ENCODE measurements around the gene OTOS.

Gene OTOS

GRCh38 chr2:240172071-240172895 is 31.8 kb upstream of the OTOS start:
- H3K9me3 Mint-ChIP-seq = no peaks in the 10 kb centered on the region
- H3K36me3 Mint-ChIP-seq (ENCODE audit: low read depth) = no peaks in the 10 kb centered on the region
- H3K27me3 Mint-ChIP-seq (ENCODE audit: low read depth) = peaks cover 21% of the 10 kb centered on the region
- H3K27ac Mint-ChIP-seq = no peak overlapping the region
- H3K4me3 Mint-ChIP-seq = no peak overlapping the region
- no peaks in the 10 kb centered on the region for H3K4me1 Mint-ChIP-seq (ENCODE audit: low read depth)
- no peak for DNase-seq (ENCODE audit: low spot score)

GRCh38 chr2:240170883-240171282 is 30.4 kb upstream of the OTOS start:
- Mint-ChIP-seq H3K27me3 (ENCODE audit: low read depth) (peaks cover 13% of the 10 kb centered on the region), H3K4me3 (no peak overlapping the region), H3K9me3 (no peaks in the 10 kb centered on the region), H3K4me1 (ENCODE audit: low read depth) (no peaks in the 10 kb centered on the region), H3K36me3 (ENCODE audit: low read depth) (no peaks in the 10 kb centered on the region), H3K27ac (no peak overlapping the region)
- DNase-seq (ENCODE audit: low spot score) = no peak

- Mint-ChIP-seq H3K9me3 (no peaks in the 10 kb centered on the region), H3K4me1 (ENCODE audit: low read depth) (no peaks in the 10 kb centered on the region), H3K4me3 (no peak overlapping the region), H3K27me3 (ENCODE audit: low read depth) (peaks cover 10% of the 10 kb centered on the region), H3K36me3 (ENCODE audit: low read depth) (no peaks in the 10 kb centered on the region), H3K27ac (no peak overlapping the region)
- DNase-seq (ENCODE audit: low spot score) = no peak
Measured at GRCh38 chr2:240170354-240170735, 29.9 kb upstream of the OTOS start.

GRCh38 chr2:240169486-240170353 is 29.3 kb upstream of the OTOS start:
- Mint-ChIP-seq H3K4me1 (ENCODE audit: low read depth) (no peaks in the 10 kb centered on the region), H3K4me3 (no peak overlapping the region), H3K27me3 (ENCODE audit: low read depth) (peaks cover 8% of the 10 kb centered on the region), H3K9me3 (no peaks in the 10 kb centered on the region), H3K27ac (no peak overlapping the region), H3K36me3 (ENCODE audit: low read depth) (no peaks in the 10 kb centered on the region)
- no peak for DNase-seq (ENCODE audit: low spot score)

GRCh38 chr2:240168546-240169361 is 28.3 kb upstream of the OTOS start:
- Mint-ChIP-seq H3K9me3 (peaks cover 9% of the 10 kb centered on the region), H3K4me3 (no peak overlapping the region), H3K4me1 (ENCODE audit: low read depth) (no peaks in the 10 kb centered on the region)

GRCh38 chr2:240168041-240168440 is 27.6 kb upstream of the OTOS start:
- Mint-ChIP-seq H3K27ac (no peak overlapping the region), H3K4me3 (no peak overlapping the region), H3K27me3 (ENCODE audit: low read depth) (peaks cover 3% of the 10 kb centered on the region), H3K4me1 (ENCODE audit: low read depth) (no peaks in the 10 kb centered on the region), H3K9me3 (peaks cover 9% of the 10 kb centered on the region), H3K36me3 (ENCODE audit: low read depth) (no peaks in the 10 kb centered on the region)
- no peak for DNase-seq (ENCODE audit: low spot score)

More at GRCh38 chr2:240168546-240169361, 28.3 kb upstream of the OTOS start:
- Mint-ChIP-seq H3K27me3 (ENCODE audit: low read depth) (peaks cover 3% of the 10 kb centered on the region), H3K27ac (no peak overlapping the region), H3K36me3 (ENCODE audit: low read depth) (no peaks in the 10 kb centered on the region)
- DNase-seq (ENCODE audit: low spot score) = no peak

GRCh38 chr2:240167588-240167880 is 27.1 kb upstream of the OTOS start:
- no peaks in the 10 kb centered on the region for H3K36me3 Mint-ChIP-seq (ENCODE audit: low read depth)
- H3K9me3 Mint-ChIP-seq = peaks cover 9% of the 10 kb centered on the region
- H3K27me3 Mint-ChIP-seq (ENCODE audit: low read depth) = peaks cover 2% of the 10 kb centered on the region
- no peak overlapping the region for H3K27ac Mint-ChIP-seq
- DNase-seq (ENCODE audit: low spot score) = no peak
- no peaks in the 10 kb centered on the region for H3K4me1 Mint-ChIP-seq (ENCODE audit: low read depth)
- no peak overlapping the region for H3K4me3 Mint-ChIP-seq

- Mint-ChIP-seq H3K27me3 (ENCODE audit: low read depth) (peaks cover 2% of the 10 kb centered on the region), H3K27ac (no peak overlapping the region), H3K4me3 (no peak overlapping the region), H3K4me1 (ENCODE audit: low read depth) (no peaks in the 10 kb centered on the region), H3K36me3 (ENCODE audit: low read depth) (no peaks in the 10 kb centered on the region), H3K9me3 (peaks cover 9% of the 10 kb centered on the region)
- DNase-seq (ENCODE audit: low spot score) = no peak
Measured at GRCh38 chr2:240166761-240167587, 26.5 kb upstream of the OTOS start.

GRCh38 chr2:240166191-240166590 is 25.7 kb upstream of the OTOS start:
- no peak overlapping the region for H3K4me3 Mint-ChIP-seq
- H3K36me3 Mint-ChIP-seq (ENCODE audit: low read depth) = no peaks in the 10 kb centered on the region
- H3K27ac Mint-ChIP-seq = no peak overlapping the region
- H3K27me3 Mint-ChIP-seq (ENCODE audit: low read depth) = peaks cover 2% of the 10 kb centered on the region
- peaks cover 9% of the 10 kb centered on the region for H3K9me3 Mint-ChIP-seq
- no peak for DNase-seq (ENCODE audit: low spot score)
- no peaks in the 10 kb centered on the region for H3K4me1 Mint-ChIP-seq (ENCODE audit: low read depth)

- Mint-ChIP-seq H3K4me3 (no peak overlapping the region), H3K4me1 (ENCODE audit: low read depth) (no peaks in the 10 kb centered on the region), H3K27ac (no peak overlapping the region), H3K36me3 (ENCODE audit: low read depth) (no peaks in the 10 kb centered on the region), H3K9me3 (peaks cover 9% of the 10 kb centered on the region), H3K27me3 (ENCODE audit: low read depth) (peaks cover 2% of the 10 kb centered on the region)
- DNase-seq (ENCODE audit: low spot score) = no peak
Measured at GRCh38 chr2:240165661-240166060, 25.2 kb upstream of the OTOS start.

GRCh38 chr2:240165034-240165433 is 24.6 kb upstream of the OTOS start:
- peaks cover 9% of the 10 kb centered on the region for H3K9me3 Mint-ChIP-seq
- no peaks in the 10 kb centered on the region for H3K4me1 Mint-ChIP-seq (ENCODE audit: low read depth)
- H3K36me3 Mint-ChIP-seq (ENCODE audit: low read depth) = no peaks in the 10 kb centered on the region
- H3K27me3 Mint-ChIP-seq (ENCODE audit: low read depth) = no peaks in the 10 kb centered on the region
- no peak overlapping the region for H3K27ac Mint-ChIP-seq
- DNase-seq (ENCODE audit: low spot score) = no peak
- no peak overlapping the region for H3K4me3 Mint-ChIP-seq

- no peaks in the 10 kb centered on the region for H3K27me3 Mint-ChIP-seq (ENCODE audit: low read depth)
- no peaks in the 10 kb centered on the region for H3K4me1 Mint-ChIP-seq (ENCODE audit: low read depth)
- no peak overlapping the region for H3K4me3 Mint-ChIP-seq
- H3K36me3 Mint-ChIP-seq (ENCODE audit: low read depth) = no peaks in the 10 kb centered on the region
- no peak for DNase-seq (ENCODE audit: low spot score)
- peaks cover 9% of the 10 kb centered on the region for H3K9me3 Mint-ChIP-seq
- no peak overlapping the region for H3K27ac Mint-ChIP-seq
Measured at GRCh38 chr2:240164586-240164985, 24.1 kb upstream of the OTOS start.

- no peaks in the 10 kb centered on the region for H3K4me1 Mint-ChIP-seq (ENCODE audit: low read depth)
- H3K27ac Mint-ChIP-seq = no peak overlapping the region
- no peak overlapping the region for H3K4me3 Mint-ChIP-seq
Measured at GRCh38 chr2:240163844-240164574, 23.6 kb upstream of the OTOS start.

More at GRCh38 chr2:240163844-240164574, 23.6 kb upstream of the OTOS start:
- no peak for DNase-seq (ENCODE audit: low spot score)
- no peaks in the 10 kb centered on the region for H3K27me3 Mint-ChIP-seq (ENCODE audit: low read depth)
- H3K9me3 Mint-ChIP-seq = peaks cover 9% of the 10 kb centered on the region
- no peaks in the 10 kb centered on the region for H3K36me3 Mint-ChIP-seq (ENCODE audit: low read depth)
